Measurements from ENCODE around the gene SYT9.
"Not testable (repeated sequence)": the region's sequence is repeated elsewhere in the genome, so short reads cannot be mapped to it uniquely, and the experiment has no call there.

Gene SYT9

DNA sequence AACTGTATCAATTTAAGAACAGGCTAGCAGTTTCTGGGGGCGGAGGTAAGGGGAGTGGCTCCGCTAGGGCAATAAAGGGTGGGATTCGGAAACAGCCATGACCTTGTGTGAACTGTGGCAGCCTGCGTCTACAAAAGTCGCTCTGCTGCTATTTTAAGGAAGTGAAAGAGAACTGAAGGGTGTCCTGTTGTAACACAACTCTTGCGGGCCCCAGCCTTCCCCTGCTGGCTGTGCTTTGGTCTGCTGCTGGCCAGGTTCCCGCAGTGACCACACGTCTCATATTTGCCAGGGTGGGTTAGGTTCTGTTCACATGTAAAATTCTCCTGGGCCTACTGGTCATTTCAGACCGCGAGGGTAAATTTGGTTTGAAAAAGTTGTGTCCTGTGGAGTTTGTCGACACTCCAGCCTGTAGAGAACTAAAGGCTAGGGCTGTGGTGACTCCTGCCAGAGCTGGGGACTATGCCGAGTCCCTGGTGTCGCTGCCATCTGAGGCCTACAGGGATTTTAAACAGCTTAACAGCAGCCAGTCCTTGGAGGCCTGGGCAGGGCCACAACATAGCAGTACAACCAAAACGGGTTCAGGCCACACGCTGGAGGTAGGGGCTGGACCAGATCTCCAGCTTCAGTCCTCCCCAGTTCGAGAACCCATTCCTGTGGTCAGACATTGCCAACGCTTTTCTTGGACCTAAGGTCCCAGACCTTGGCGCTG lies 261.0 kb downstream of the SYT9 start:
- Histone ChIP-seq H3K9ac (ENCODE audit: low read length) (peak overlapping the region; percentile 55), H3K36me3 (ENCODE audit: control insufficient read depth, low read depth, low read length) (no peaks in the 10 kb centered on the region), H3K4me1 (ENCODE audit: control insufficient read depth, low read depth, low read length) (peaks cover 11% of the 10 kb centered on the region), H3K27ac (ENCODE audit: low read length) (no peak overlapping the region), H3K4me3 (ENCODE audit: low read length) (peak overlapping the region; percentile 62), H3K27me3 (ENCODE audit: control insufficient read depth, insufficient read depth, low read length) (peaks cover 23% of the 10 kb centered on the region), H3K9me3 (ENCODE audit: control insufficient read depth, low read depth, low read length) (no peaks in the 10 kb centered on the region)

DNA sequence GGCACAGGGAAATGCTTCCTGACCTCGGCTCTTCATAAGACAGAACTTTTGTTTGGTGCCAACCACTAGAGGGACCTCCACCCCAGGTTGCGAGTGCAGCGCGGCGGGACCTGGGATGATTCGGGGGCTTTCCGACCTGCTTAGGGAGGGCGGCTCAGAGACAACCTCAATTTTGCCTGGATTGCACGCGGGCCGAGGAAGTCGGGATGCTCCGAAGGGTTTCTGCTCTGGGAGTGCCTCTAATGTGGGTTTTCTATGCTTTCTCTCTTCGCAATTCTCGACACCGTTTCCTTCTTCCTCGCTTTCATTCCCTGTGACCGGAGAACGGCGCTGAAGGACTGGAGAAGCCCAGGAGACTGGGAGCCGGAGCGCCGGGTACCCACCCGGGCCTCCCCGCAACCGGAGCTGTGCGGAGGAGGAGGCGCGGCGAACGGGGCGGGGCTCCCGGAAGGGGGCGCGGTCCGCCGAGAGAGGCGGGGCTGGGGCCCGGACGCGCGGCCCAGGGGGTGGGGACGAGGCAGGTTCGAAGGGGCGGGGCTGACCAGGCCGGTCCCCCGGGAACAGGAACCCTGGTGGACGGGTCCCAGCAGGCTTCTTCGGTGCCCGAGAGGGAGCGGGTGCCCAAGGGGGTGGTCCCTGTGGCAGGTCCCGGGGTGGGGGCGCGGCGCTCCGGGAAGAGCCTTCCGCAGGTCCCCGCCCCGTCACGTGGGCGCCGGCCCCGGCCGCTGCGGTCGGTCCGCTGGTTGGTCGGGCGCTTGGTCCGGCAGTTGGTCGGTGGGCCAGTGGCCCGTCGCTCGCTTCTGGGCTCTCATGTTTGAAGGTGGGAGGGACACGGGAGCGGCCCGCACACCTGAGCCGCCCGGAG lies 261.8 kb downstream of the SYT9 start, which contains the start of gene PPFIBP2:
Gene PPFIBP2, plus strand, starts transcription at position 766 of the 865 bp plus-strand sequence. CDS start 35,477 bp downstream, outside the sequence.
- Histone ChIP-seq H3K4me3 (ENCODE audit: low read length) (peak within 1 kb of the TSS; percentile 62), H3K4me1 (ENCODE audit: control insufficient read depth, low read depth, low read length) (peaks cover 11% of the 10 kb centered on the region), H3K9me3 (ENCODE audit: control insufficient read depth, low read depth, low read length) (no peaks in the 10 kb centered on the region), H3K27me3 (ENCODE audit: control insufficient read depth, insufficient read depth, low read length) (peaks cover 23% of the 10 kb centered on the region), H3K27ac (ENCODE audit: low read length) (no peak within 1 kb of the TSS), H3K9ac (ENCODE audit: low read length) (peak within 1 kb of the TSS; percentile 55), H3K36me3 (ENCODE audit: control insufficient read depth, low read depth, low read length) (no peaks in the 10 kb centered on the region)

DNA sequence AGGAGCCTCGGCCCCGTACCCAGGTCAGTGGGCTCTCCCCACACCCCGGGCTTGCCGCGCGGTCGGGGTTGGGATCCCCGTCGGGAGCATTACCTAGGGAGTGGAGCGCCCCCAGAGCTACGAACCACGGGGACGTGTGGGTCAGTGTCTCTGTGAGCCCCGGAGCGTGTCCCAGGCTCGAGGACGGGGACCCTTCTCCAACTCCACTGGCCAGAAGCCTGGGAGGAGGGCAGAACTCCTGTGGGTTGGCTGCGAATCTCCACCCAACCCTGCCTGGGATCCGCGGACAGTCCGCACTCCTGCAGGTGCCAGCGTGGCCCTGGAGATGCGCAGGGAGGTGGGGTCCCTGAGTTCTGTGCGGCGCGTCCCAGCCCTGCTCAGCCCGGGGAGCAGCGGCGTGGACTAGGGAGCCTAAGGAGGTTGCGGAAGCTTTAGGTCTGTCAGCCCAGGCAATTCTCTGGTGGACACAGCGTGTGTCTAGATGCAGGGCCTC lies 262.4 kb downstream of the SYT9 start:
- Histone ChIP-seq H3K4me1 (ENCODE audit: control insufficient read depth, low read depth, low read length) (peaks cover 11% of the 10 kb centered on the region), H3K27ac (ENCODE audit: low read length) (no peak overlapping the region), H3K9me3 (ENCODE audit: control insufficient read depth, low read depth, low read length) (no peaks in the 10 kb centered on the region), H3K27me3 (ENCODE audit: control insufficient read depth, insufficient read depth, low read length) (peaks cover 23% of the 10 kb centered on the region), H3K4me3 (ENCODE audit: low read length) (peak overlapping the region; percentile 62), H3K9ac (ENCODE audit: low read length) (peak overlapping the region; percentile 55), H3K36me3 (ENCODE audit: control insufficient read depth, low read depth, low read length) (no peaks in the 10 kb centered on the region)

DNA sequence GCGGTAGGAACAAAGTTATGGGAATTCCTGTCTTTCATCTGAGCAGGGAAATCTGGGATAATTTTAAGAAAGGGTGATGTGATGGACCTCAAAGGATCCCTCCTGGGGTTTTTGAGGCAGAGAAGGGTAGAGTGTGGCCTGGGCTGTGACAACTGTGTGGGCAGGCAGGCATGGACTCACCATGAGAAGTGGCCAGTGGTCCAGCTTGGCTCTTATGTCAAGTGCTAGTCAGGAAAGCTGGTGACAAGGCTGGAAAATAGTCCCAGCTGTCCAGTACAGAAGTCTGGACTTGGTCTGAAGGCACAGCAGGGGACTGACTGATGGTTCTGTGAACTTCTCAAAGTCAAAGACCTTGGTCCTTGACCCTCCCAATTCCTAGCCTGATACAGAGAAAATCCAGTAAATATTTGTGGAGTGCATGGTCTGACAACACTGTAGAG lies 263.8 kb downstream of the SYT9 start:
- Histone ChIP-seq H3K27me3 (ENCODE audit: control insufficient read depth, insufficient read depth, low read length) (peaks cover 23% of the 10 kb centered on the region), H3K9ac (ENCODE audit: low read length) (no peak overlapping the region), H3K4me3 (ENCODE audit: low read length) (no peak overlapping the region), H3K4me1 (ENCODE audit: control insufficient read depth, low read depth, low read length) (peaks cover 11% of the 10 kb centered on the region), H3K9me3 (ENCODE audit: control insufficient read depth, low read depth, low read length) (no peaks in the 10 kb centered on the region), H3K36me3 (ENCODE audit: control insufficient read depth, low read depth, low read length) (no peaks in the 10 kb centered on the region), H3K27ac (ENCODE audit: low read length) (no peak overlapping the region)

DNA sequence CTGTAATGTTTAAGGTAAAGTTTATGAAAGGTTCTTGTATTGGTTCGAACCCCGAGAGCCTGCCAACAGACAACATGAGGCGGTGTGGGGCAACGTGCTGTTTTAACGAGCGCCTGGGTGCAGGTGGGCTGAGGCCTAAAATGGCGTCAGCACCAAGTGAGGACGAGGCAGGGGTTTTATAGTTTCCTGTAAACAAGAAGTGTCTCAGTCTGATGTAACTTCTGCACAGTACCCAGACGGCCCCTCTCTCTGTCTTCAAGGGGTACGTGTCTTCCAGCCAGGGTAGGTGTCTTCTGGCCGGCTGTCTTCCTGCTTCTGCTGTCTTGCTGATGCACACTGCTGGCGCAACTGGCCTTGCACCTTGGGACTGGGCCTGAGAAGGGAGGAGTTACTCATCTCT lies 264.8 kb downstream of the SYT9 start:
- Histone ChIP-seq H3K36me3 (ENCODE audit: control insufficient read depth, low read depth, low read length) (no peaks in the 10 kb centered on the region), H3K4me1 (ENCODE audit: control insufficient read depth, low read depth, low read length) (peaks cover 11% of the 10 kb centered on the region), H3K9me3 (ENCODE audit: control insufficient read depth, low read depth, low read length) (no peaks in the 10 kb centered on the region), H3K9ac (ENCODE audit: low read length) (no peak overlapping the region), H3K27ac (ENCODE audit: low read length) (no peak overlapping the region), H3K27me3 (ENCODE audit: control insufficient read depth, insufficient read depth, low read length) (peaks cover 23% of the 10 kb centered on the region), H3K4me3 (ENCODE audit: low read length) (no peak overlapping the region)

DNA sequence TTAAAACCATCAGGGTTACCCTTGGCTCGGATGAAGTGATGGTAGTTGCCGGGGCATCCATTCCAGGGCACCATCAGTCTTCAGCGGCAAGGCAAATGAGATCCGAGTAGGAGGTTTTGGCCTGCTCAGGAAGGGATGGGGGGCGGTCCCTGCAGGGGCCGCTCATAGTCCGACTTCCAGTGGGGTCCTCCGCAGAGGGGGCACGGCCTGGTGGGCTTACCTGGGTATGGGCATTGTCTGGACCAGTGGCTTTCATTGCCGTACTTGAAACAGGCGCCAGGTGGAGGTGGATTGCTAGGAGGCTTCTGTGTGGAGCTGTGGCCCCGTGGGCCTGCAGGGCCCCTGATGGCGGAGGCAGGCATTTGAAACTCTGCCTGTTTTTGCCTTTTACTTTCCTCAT lies 266.0 kb downstream of the SYT9 start:
- not testable (repeated sequence) for H3K9me3 ChIP-seq (ENCODE audit: control insufficient read depth, low read depth, low read length); H3K36me3 ChIP-seq (ENCODE audit: control insufficient read depth, low read depth, low read length); H3K27ac ChIP-seq (ENCODE audit: low read length); H3K4me1 ChIP-seq (ENCODE audit: control insufficient read depth, low read depth, low read length); H3K9ac ChIP-seq (ENCODE audit: low read length); H3K4me3 ChIP-seq (ENCODE audit: low read length)
- H3K27me3 ChIP-seq (ENCODE audit: control insufficient read depth, insufficient read depth, low read length) = peaks cover 23% of the 10 kb centered on the region

All from iPS-18a (cell line).